GM12878 (cell line): ENCODE measurements around the gene MLXIP. TPM values are rescaled to one million over a fixed set of nuclear protein-coding genes. Genes with fewer than 3 reads are reported as not detected.

ENCODE experiments used
- ATAC-seq: fragments of 200-7000 bp; cut with Tn5 transposase; 3 replicates; pipeline ENCODE4 v1.9.1; 2020; ENCODE audit warnings: mild to moderate bottlenecking, moderate library complexity
- BruUV-seq: library from RNA; stranded (reverse); fragments of 400-500 nt; replicated peaks from 2 replicates; lab custom pipeline; 2021; lab: Mats Ljungman, UMichigan
- CTCF ChIA-PET: fragments of 300-600 bp; sonication (Branson Sonifier 250); formaldehyde crosslinking; extraction: SDS; loops from one replicate; lab custom pipeline; 2021; ENCODE audit warnings: inconsistent platforms; lab: Yijun Ruan, JAX
- POLR2A ChIA-PET: fragments of 350-600 bp; formaldehyde crosslinking; extraction: SDS; loops from one replicate; lab custom pipeline; 2021; ENCODE audit warnings: inconsistent platforms; lab: Charles Lee
- RAD21 ChIA-PET: fragments of 300-600 bp; sonication (Branson Sonifier 250); formaldehyde crosslinking; loops from one replicate; lab custom pipeline; 2023; ENCODE audit warnings: antibody characterized with exemption; ENCODE audit not compliant: unreplicated experiment; lab: Charles Lee
- SMC1A ChIA-PET: fragments of 300-600 bp; sonication (Branson Sonifier 250); formaldehyde crosslinking; loops from one replicate; lab custom pipeline; 2023; ENCODE audit not compliant: unreplicated experiment, uncharacterized antibody; lab: Charles Lee
- DNase-seq: peaks from one replicate; pipeline ENCODE4 v3.0.0-alpha.2; 2011; ENCODE audit warnings: low read depth, low spot score
- FAIRE-seq: peaks from 3 replicates; lab custom pipeline; 2011; peaks lifted over from hg19 to GRCh38; lab: Jason Lieb, UNC
- H2AFZ ChIP-seq: 2 replicates; pipeline ENCODE4 v1.6.0; 2011; ENCODE audit warnings: low read depth, low read length, control low read depth; ENCODE audit not compliant: control insufficient read depth
- H3K27ac ChIP-seq: 2 replicates; pipeline ENCODE4 v1.5.1; 2011; ENCODE audit warnings: control low read depth; ENCODE audit not compliant: control insufficient read depth, insufficient read depth
- H3K27me3 ChIP-seq, 2 experiments: replicated peaks in 1 of 2; 2 replicates each; pipeline versions ENCODE4 v1.6.0 to v1.6.1; 2011; ENCODE audit warnings: low read length in 1 of 2; ENCODE audit not compliant: control insufficient read depth in 2 of 2, insufficient read depth in 2 of 2
- H3K36me3 ChIP-seq, 2 experiments: 2 replicates each; pipeline ENCODE4 v1.5.1; 2011; ENCODE audit warnings: low read length in 1 of 2; ENCODE audit not compliant: control insufficient read depth in 2 of 2, insufficient read depth in 2 of 2
- H3K4me1 ChIP-seq: 2 replicates; pipeline ENCODE4 v1.6.1; 2011; ENCODE audit warnings: mild to moderate bottlenecking, low read length, moderate library complexity, mixed read lengths; ENCODE audit not compliant: control insufficient read depth, insufficient read depth
- H3K4me2 ChIP-seq: 2 replicates; pipeline ENCODE4 v1.6.0; 2011; ENCODE audit warnings: control low read depth; ENCODE audit not compliant: control insufficient read depth, insufficient read depth
- H3K4me3 ChIP-seq: fragments of 200-600 bp; sonication (generic); 2 replicates; pipeline ENCODE4 v1.5.1; 2016
- H3K79me2 ChIP-seq: 2 replicates; pipeline ENCODE4 v1.6.0; 2011; ENCODE audit warnings: low read length; ENCODE audit not compliant: control insufficient read depth, insufficient read depth
- H3K9ac ChIP-seq: 2 replicates; pipeline ENCODE4 v1.8.0; 2011; ENCODE audit warnings: low read length, control low read depth, mixed read lengths; ENCODE audit not compliant: control insufficient read depth, insufficient read depth
- H3K9me3 ChIP-seq: replicated peaks from 3 replicates; pipeline ENCODE4 v1.5.1; 2011; ENCODE audit warnings: mild to moderate bottlenecking, low read length; ENCODE audit not compliant: control insufficient read depth, insufficient read depth
- H4K20me1 ChIP-seq: 2 replicates; pipeline ENCODE4 v1.6.0; 2011; ENCODE audit not compliant: control insufficient read depth, insufficient read depth
- BCL11A ChIP-seq: IDR thresholded peaks from 2 replicates; pipeline ENCODE4 v1.6.1; 2011; ENCODE audit warnings: low read depth, low read length
- CBFB ChIP-seq: IDR thresholded peaks from 2 replicates; pipeline ENCODE4 v1.6.1; 2016; ENCODE audit warnings: antibody characterized with exemption, low read depth
- CHD2 ChIP-seq: IDR thresholded peaks from 2 replicates; pipeline ENCODE4 v1.6.1; 2011; ENCODE audit warnings: low read depth, low read length, improper control_type of control experiment, borderline replicate concordance
- HDAC2 ChIP-seq: fragments of 200-600 bp; sonication (generic); IDR thresholded peaks from 2 replicates; pipeline ENCODE4 v1.6.1; 2017
- NFIC ChIP-seq: IDR thresholded peaks from 2 replicates; pipeline ENCODE4 v1.6.1; 2012; ENCODE audit warnings: low read depth, mild to moderate bottlenecking, inconsistent platforms, low read length, moderate library complexity
- NFXL1 ChIP-seq: fragments of 450-650 bp; IDR thresholded peaks from 2 replicates; pipeline ENCODE4 v1.6.1; 2017; ENCODE audit warnings: antibody characterized with exemption, mild to moderate bottlenecking, borderline replicate concordance
- RBBP5 ChIP-seq: fragments of 200-600 bp; sonication (generic); conservative IDR thresholded peaks from 2 replicates; pipeline ENCODE4 v1.6.1; 2016
- TARDBP ChIP-seq: IDR thresholded peaks from 2 replicates; pipeline ENCODE4 v1.6.1; 2016; ENCODE audit warnings: borderline replicate concordance
- TCF3 ChIP-seq: IDR thresholded peaks from 2 replicates; pipeline ENCODE4 v1.6.1; 2012; ENCODE audit warnings: low read depth, mild to moderate bottlenecking, low read length, borderline replicate concordance; ENCODE audit not compliant: insufficient read depth
- WGBS: methylation state at CpG from one replicate; pipeline ENCODE4 v1.1.6; 2016; ENCODE audit warnings: low lambda C conversion rate; ENCODE audit not compliant: insufficient replicate concordance, insufficient coverage; ENCODE audit errors: missing lambda C conversion rate; 5-methylcytosine and 5-hydroxymethylcytosine counted together
- in situ Hi-C: fragments of 300-500 bp; cut with MboI; formaldehyde crosslinking; loops from 9 replicates; pipeline ENCODE4 v1.14.3; 2018; ENCODE audit warnings: mixed read lengths
- intact Hi-C: fragments of 100-400 bp; cut with micrococcal nuclease; formaldehyde crosslinking; loops from one replicate; pipeline ENCODE4 v1.14.2; 2022; ENCODE audit not compliant: unreplicated experiment
- polyA plus RNA-seq, 11 experiments: library from polyadenylated mRNA; depleted of rRNA in 4 of 11; unstranded in 6 of 11; stranded (reverse) in 5 of 11; fragments of >200 nt; fragmentation: Nextera tagmentation in 4 of 11; fragmentation: Illumina TruSeq in 1 of 11; extraction: Ambion mirVana in 4 of 11; extraction: Trizol in 1 of 11; gene quantifications; 1 replicate in 1 of 11; 2 replicates in 10 of 11; pipeline versions ENCODE4 v1.2.1 to v1.2.3, GENCODE V29; 2011 to 2016; ENCODE audit warnings: inconsistent platforms in 2 of 11, missing spikeins in 2 of 11, low read depth in 1 of 11
- total RNA-seq, 4 experiments: library from RNA; depleted of rRNA in 3 of 4; stranded (reverse); fragments of >200 nt in 3 of 4; fragmentation: Illumina TruSeq in 1 of 4; extraction: Trizol in 1 of 4; gene quantifications; 2 replicates each; pipeline versions ENCODE4 v1.2.1 to v1.2.3, GENCODE V29; 2013 to 2021
- TF ChIP-seq, protein P1 (sequence below): fragments of 450-650 bp; IDR thresholded peaks from 2 replicates; pipeline ENCODE4 v1.6.1; 2017; ENCODE audit warnings: mild to moderate bottlenecking, moderate library complexity

Gene MLXIP
- total and polyA plus RNA-seq, 10 of the 15 experiments (the other 5 are each of a cell fraction or from before 2014, with no cell fraction given), result 1.1 to 23.7 (median 7.0) TPM

DNA sequence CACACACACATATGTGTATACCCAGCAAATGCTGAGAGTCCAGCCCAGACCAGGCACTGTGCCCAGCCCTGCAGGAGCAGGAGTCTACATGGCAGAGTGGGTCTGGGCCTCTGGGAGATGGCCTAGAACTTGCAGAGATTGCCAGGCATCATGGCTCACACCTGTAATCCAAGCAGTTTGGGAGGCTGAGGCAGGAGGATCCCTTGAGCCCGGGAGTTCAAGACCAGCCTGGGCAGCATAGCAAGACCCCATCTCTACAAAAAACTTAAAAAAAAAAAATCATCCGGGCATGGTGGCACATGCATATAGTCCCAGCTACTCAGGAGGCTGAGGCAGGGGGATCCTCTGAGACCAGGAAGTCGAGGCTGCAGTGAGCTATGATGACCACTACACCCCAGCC is 20.8 kb upstream of the MLXIP start (continued):
- no peak for TF ChIP-seq NFXL1
- TF ChIP-seq TARDBP, result no peak
- no peak for TF ChIP-seq CHD2

DNA sequence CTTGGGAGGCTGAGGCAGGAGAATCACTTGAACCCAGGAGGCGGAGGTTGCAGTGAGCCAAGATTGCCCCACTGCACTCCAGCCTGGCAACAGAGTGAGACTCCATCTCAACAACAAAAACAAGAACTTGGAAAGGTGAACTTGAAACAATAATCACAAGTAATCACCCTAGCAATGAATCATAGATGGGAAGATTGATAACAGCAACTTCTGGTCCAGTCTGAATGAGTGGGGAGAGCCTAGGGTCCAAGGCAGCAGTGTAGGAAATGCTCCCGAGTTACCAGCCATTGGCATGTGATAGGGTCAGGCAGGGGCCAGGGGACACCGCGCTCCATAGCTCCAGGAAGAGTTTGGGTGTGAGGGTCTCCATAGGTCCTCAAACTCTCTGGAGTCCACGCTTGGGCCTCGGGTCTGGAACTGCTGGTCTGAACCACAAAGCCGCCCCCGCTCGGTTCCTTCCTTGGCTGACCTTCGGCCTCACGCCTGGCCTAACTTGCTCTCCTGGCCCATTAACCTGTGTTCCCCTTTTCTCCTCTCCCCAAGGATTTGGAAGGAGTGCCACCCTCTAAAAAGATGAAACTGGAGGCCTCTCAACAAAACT is 19.9 kb upstream of the MLXIP start:
- Histone ChIP-seq H3K9me3 (no peaks in the 10 kb centered on the region), H3K27me3 (no peaks in the 10 kb centered on the region), H3K36me3 (peaks cover 0 to 2% of the 10 kb centered on the region in 2 experiments; a peak in 1 of 4 replicates), H3K4me3 (no peak overlapping the region), H3K4me1 (no peaks in the 10 kb centered on the region), H3K79me2 (no peaks in the 10 kb centered on the region), H3K4me2 (no peak overlapping the region), H3K27ac (no peak overlapping the region), H2AFZ (no peak overlapping the region), H4K20me1 (no peaks in the 10 kb centered on the region), H3K9ac (no peak overlapping the region)
- BruUV-seq, result no TSS peak
- CTCF ChIA-PET, result interaction anchor here (0.9 kb wide), 1 partner anchor 65 kb away, joined by 3 read pairs; no protein-coding TSS in a partner anchor
- ATAC-seq (no peak), FAIRE-seq (no peak), DNase-seq (no peak)
- TF ChIP-seq NFIC (no peak), HDAC2 (no peak), CHD2 (no peak), BCL11A (no peak), CBFB (no peak), RBBP5 (no peak), TCF3 (no peak)
- TF ChIP-seq, protein P1, sequence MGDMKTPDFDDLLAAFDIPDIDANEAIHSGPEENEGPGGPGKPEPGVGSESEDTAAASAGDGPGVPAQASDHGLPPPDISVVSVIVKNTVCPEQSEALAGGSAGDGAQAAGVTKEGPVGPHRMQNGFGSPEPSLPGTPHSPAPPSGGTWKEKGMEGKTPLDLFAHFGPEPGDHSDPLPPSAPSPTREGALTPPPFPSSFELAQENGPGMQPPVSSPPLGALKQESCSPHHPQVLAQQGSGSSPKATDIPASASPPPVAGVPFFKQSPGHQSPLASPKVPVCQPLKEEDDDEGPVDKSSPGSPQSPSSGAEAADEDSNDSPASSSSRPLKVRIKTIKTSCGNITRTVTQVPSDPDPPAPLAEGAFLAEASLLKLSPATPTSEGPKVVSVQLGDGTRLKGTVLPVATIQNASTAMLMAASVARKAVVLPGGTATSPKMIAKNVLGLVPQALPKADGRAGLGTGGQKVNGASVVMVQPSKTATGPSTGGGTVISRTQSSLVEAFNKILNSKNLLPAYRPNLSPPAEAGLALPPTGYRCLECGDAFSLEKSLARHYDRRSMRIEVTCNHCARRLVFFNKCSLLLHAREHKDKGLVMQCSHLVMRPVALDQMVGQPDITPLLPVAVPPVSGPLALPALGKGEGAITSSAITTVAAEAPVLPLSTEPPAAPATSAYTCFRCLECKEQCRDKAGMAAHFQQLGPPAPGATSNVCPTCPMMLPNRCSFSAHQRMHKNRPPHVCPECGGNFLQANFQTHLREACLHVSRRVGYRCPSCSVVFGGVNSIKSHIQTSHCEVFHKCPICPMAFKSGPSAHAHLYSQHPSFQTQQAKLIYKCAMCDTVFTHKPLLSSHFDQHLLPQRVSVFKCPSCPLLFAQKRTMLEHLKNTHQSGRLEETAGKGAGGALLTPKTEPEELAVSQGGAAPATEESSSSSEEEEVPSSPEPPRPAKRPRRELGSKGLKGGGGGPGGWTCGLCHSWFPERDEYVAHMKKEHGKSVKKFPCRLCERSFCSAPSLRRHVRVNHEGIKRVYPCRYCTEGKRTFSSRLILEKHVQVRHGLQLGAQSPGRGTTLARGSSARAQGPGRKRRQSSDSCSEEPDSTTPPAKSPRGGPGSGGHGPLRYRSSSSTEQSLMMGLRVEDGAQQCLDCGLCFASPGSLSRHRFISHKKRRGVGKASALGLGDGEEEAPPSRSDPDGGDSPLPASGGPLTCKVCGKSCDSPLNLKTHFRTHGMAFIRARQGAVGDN, result no peak
- WGBS, result 98% methylated on average over 11 of the region's 11 CpGs
- in situ Hi-C loops (loop anchor here (5.0 kb wide), 2 partner anchors 64 to 134 kb away; no protein-coding TSS in a partner anchor), intact Hi-C loops (no loop called here)
- SMC1A ChIA-PET, result interaction anchor here (1.6 kb wide), 1 partner anchor 65 kb away, joined by 3 read pairs; no protein-coding TSS in a partner anchor
- RAD21 ChIA-PET, result no interaction called here
- POLR2A ChIA-PET, result no interaction called here
